Measurements from ENCODE around the gene GMPR2. TPM values are rescaled to one million over a fixed set of nuclear protein-coding genes. Genes with fewer than 3 reads are reported as not detected.

Gene GMPR2
- total RNA-seq, 1 donor from 2014 or later = 98.4 TPM

DNA sequence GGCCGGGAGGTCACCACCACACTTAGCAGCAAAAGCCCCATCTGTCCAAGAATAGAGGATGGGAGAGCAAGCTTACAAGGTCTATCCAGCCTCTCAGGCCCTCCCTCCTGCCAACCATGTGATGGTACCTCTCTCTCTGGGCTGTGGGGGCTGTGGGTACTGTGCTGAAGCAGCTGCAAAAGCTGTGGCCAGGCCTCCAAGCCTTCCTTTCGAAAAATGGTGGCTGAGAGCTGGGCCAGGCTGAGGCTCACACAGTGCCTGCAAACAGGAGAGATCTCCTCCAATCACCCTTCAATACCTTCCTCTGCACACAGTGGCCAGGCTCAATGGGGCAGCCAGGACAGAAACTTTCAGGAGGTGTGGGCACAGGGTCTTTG is 45.2 kb upstream of the GMPR2 start:
- Histone ChIP-seq H3K4me3 (peak overlapping the region; percentile 65), H3K36me3 (no peaks in the 10 kb centered on the region), H3F3A (ENCODE audit: low read depth) (peaks cover 19% of the 10 kb centered on the region), H2AFZ (replicated peaks) (no peak overlapping the region), H3K4me2 (peak overlapping the region; percentile 87), H3K9ac (peak overlapping the region; percentile 40), H4K20me1 (ENCODE audit: low read depth) (peaks cover 12% of the 10 kb centered on the region), H3K79me2 (ENCODE audit: low read depth) (peaks cover 15% of the 10 kb centered on the region), H3K9me3 (ENCODE audit: low read depth) (no peaks in the 10 kb centered on the region), H3K4me1 (peaks cover 6% of the 10 kb centered on the region), H3K27me3 (no peaks in the 10 kb centered on the region), H3K27ac (no peak overlapping the region)
- Mint-ChIP-seq H3K4me3 (peak overlapping the region; percentile 88), H3K27me3 (ENCODE audit: insufficient read depth, low read depth) (peaks cover 3% of the 10 kb centered on the region), H3K4me1 (peaks cover 19% of the 10 kb centered on the region), H3K27ac (no peak overlapping the region), H3K9me3 (no peaks in the 10 kb centered on the region), H3K36me3 (peaks cover 24% of the 10 kb centered on the region)
- DNase-seq (ENCODE audit: low spot score) = no peak
- TF ChIP-seq CTCF (IDR thresholded peaks at IDR 0.05) (no peak), EZH2 (IDR thresholded peaks at IDR 0.05) (no peak), EZH2phosphoT487 (IDR thresholded peaks at IDR 0.05) (no peak)

- Mint-ChIP-seq H3K4me3 (peak within 1 kb of the TSS; percentile 88), H3K36me3 (peaks cover 26% of the 10 kb centered on the region), H3K27me3 (ENCODE audit: insufficient read depth, low read depth) (peaks cover 4% of the 10 kb centered on the region), H3K4me1 (peaks cover 19% of the 10 kb centered on the region), H3K9me3 (no peaks in the 10 kb centered on the region), H3K27ac (peak within 1 kb of the TSS; percentile 76)
- Histone ChIP-seq H3K4me3 (peak within 1 kb of the TSS; percentile 65), H2AFZ (replicated peaks) (peak within 1 kb of the TSS; percentile 20), H3K9me3 (ENCODE audit: low read depth) (no peaks in the 10 kb centered on the region), H4K20me1 (ENCODE audit: low read depth) (peaks cover 12% of the 10 kb centered on the region), H3K79me2 (ENCODE audit: low read depth) (peaks cover 15% of the 10 kb centered on the region), H3K27me3 (no peaks in the 10 kb centered on the region), H3K9ac (peak within 1 kb of the TSS; percentile 40), H3K4me2 (peak within 1 kb of the TSS; percentile 87), H3F3A (ENCODE audit: low read depth) (peaks cover 19% of the 10 kb centered on the region), H3K4me1 (peaks cover 6% of the 10 kb centered on the region), H3K36me3 (no peaks in the 10 kb centered on the region), H3K27ac (no peak within 1 kb of the TSS)
- TF ChIP-seq CTCF (IDR thresholded peaks at IDR 0.05) (no peak), EZH2phosphoT487 (IDR thresholded peaks at IDR 0.05) (no peak), EZH2 (IDR thresholded peaks at IDR 0.05) (no peak)
- peak; percentile 99 for DNase-seq (ENCODE audit: low spot score)
These were observed 44.3 kb upstream of the GMPR2 start, which contains the start of gene IPO4 for GRCh38 chr14:24188251-24189058. TSS of gene IPO4 (minus strand) at chr14:24188816. CDS start at chr14:24188787, 29 bp downstream.

GRCh38 chr14:24189059-24189375 is 43.7 kb upstream of the GMPR2 start:
- peaks cover 15% of the 10 kb centered on the region for H3K79me2 ChIP-seq (ENCODE audit: low read depth)
- peaks cover 23% of the 10 kb centered on the region for H3K36me3 Mint-ChIP-seq
- peak overlapping the region; percentile 4 for H2AFZ ChIP-seq (replicated peaks)
- peaks cover 19% of the 10 kb centered on the region for H3F3A ChIP-seq (ENCODE audit: low read depth)
- H3K9me3 Mint-ChIP-seq = no peaks in the 10 kb centered on the region
- peaks cover 12% of the 10 kb centered on the region for H4K20me1 ChIP-seq (ENCODE audit: low read depth)
- no peak overlapping the region for H3K9ac ChIP-seq
- peak overlapping the region; percentile 65 for H3K4me3 ChIP-seq
- H3K4me1 Mint-ChIP-seq = peaks cover 20% of the 10 kb centered on the region
- no peak overlapping the region for H3K27ac ChIP-seq
- TF ChIP-seq CTCF (IDR thresholded peaks at IDR 0.05) = no peak
- TF ChIP-seq EZH2 (IDR thresholded peaks at IDR 0.05) = no peak
- no peak for TF ChIP-seq EZH2phosphoT487 (IDR thresholded peaks at IDR 0.05)
- peak overlapping the region; percentile 76 for H3K27ac Mint-ChIP-seq
- no peak for DNase-seq (ENCODE audit: low spot score)
- H3K4me3 Mint-ChIP-seq = peak overlapping the region; percentile 88
- peak overlapping the region; percentile 87 for H3K4me2 ChIP-seq
- peaks cover 6% of the 10 kb centered on the region for H3K4me1 ChIP-seq
- H3K27me3 Mint-ChIP-seq (ENCODE audit: insufficient read depth, low read depth) = peaks cover 2% of the 10 kb centered on the region
- H3K27me3 ChIP-seq = no peaks in the 10 kb centered on the region
- H3K9me3 ChIP-seq (ENCODE audit: low read depth) = no peaks in the 10 kb centered on the region
- no peaks in the 10 kb centered on the region for H3K36me3 ChIP-seq
